ENCODE results near the gene NXN.
"Not testable (repeated sequence)": the region's sequence is repeated elsewhere in the genome, so short reads cannot be mapped to it uniquely, and the experiment has no call there.

Gene NXN

DNA sequence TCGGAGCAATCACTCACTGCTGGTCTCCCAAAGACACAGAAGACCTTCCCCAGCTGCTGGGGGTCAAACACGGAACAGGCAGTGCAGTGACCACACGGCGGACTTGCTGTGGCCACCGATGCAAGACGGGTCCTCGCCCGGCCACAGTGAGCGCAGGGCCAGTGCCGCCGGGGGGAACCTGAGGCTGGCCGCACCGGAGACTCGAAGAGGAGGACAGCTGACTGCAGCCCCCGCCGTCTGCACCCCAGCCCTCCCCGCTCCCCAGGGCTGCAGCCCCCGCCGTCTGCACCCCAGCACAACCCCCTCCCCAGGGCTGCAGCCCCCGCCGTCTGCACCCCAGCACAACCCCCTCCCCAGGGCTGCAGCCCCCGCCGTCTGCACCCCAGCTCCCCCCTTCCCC is 173.7 kb downstream of the NXN start:
- not testable (repeated sequence) for H3K9me3 ChIP-seq (ENCODE audit: control insufficient read depth in 2 of 2, low read length in 2 of 2); H3K27me3 ChIP-seq (ENCODE audit: control insufficient read depth in 2 of 2, insufficient read depth in 2 of 2, low read length in 2 of 2); H3K4me1 ChIP-seq (ENCODE audit: control insufficient read depth in 2 of 2, insufficient read depth in 2 of 2, low read length in 2 of 2); H3K36me3 ChIP-seq (ENCODE audit: control insufficient read depth in 2 of 2, insufficient read depth in 2 of 2, low read length in 2 of 2); H3K27ac ChIP-seq (ENCODE audit: low read depth in 2 of 2, low read length in 2 of 2); H3K4me3 ChIP-seq (ENCODE audit: low read length in 2 of 2); H3K9ac ChIP-seq (ENCODE audit: low read depth in 1 of 2, low read length in 2 of 2)

- H3K36me3 ChIP-seq (ENCODE audit: control insufficient read depth in 2 of 2, insufficient read depth in 2 of 2, low read length in 2 of 2), result no peaks in the 10 kb centered on the region
- H3K9me3 ChIP-seq (ENCODE audit: control insufficient read depth in 2 of 2, low read length in 2 of 2), result no peaks in the 10 kb centered on the region
- no peak overlapping the region for H3K9ac ChIP-seq (ENCODE audit: low read depth in 1 of 2, low read length in 2 of 2)
- H3K4me1 ChIP-seq (ENCODE audit: control insufficient read depth in 2 of 2, insufficient read depth in 2 of 2, low read length in 2 of 2), result no peaks in the 10 kb centered on the region
- no peak overlapping the region for H3K27ac ChIP-seq (ENCODE audit: low read depth in 2 of 2, low read length in 2 of 2)
- no peak overlapping the region for H3K4me3 ChIP-seq (ENCODE audit: low read length in 2 of 2)
- no peaks in the 10 kb centered on the region for H3K27me3 ChIP-seq (ENCODE audit: control insufficient read depth in 2 of 2, insufficient read depth in 2 of 2, low read length in 2 of 2)
These were observed 174.8 kb downstream of the NXN start for GRCh38 chr17:804541-805435.

GRCh38 chr17:802901-803881 is 176.4 kb downstream of the NXN start:
- Histone ChIP-seq H3K27me3 (ENCODE audit: control insufficient read depth in 2 of 2, insufficient read depth in 2 of 2, low read length in 2 of 2) (no peaks in the 10 kb centered on the region), H3K36me3 (ENCODE audit: control insufficient read depth in 2 of 2, insufficient read depth in 2 of 2, low read length in 2 of 2) (no peaks in the 10 kb centered on the region), H3K9me3 (ENCODE audit: control insufficient read depth in 2 of 2, low read length in 2 of 2) (no peaks in the 10 kb centered on the region), H3K4me3 (ENCODE audit: low read length in 2 of 2) (no peak overlapping the region), H3K27ac (ENCODE audit: low read depth in 2 of 2, low read length in 2 of 2) (no peak overlapping the region), H3K9ac (ENCODE audit: low read depth in 1 of 2, low read length in 2 of 2) (no peak overlapping the region), H3K4me1 (ENCODE audit: control insufficient read depth in 2 of 2, insufficient read depth in 2 of 2, low read length in 2 of 2) (no peaks in the 10 kb centered on the region)

DNA sequence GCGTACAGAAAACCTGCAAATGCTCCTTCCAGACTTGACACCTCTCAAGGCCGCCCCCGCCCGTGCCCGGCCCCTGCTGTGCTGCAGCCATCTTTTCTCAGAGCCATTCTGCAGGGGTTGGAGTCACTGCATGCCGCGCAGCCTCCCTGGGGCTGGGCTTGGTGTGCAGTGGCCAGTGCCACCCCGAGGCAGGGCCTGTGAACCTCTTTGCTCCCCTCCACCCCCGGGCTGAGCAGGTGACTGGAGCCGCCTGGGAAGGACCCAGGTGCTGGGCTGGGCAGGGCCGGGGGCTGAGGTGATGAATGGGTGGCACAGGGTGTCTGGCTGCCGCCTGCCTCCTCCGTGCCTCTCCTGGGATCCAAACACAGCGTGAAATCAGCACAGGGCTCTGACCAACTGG is 177.1 kb downstream of the NXN start:
- Histone ChIP-seq H3K9ac (ENCODE audit: low read depth in 1 of 2, low read length in 2 of 2) (no peak overlapping the region), H3K4me1 (ENCODE audit: control insufficient read depth in 2 of 2, insufficient read depth in 2 of 2, low read length in 2 of 2) (no peaks in the 10 kb centered on the region), H3K4me3 (ENCODE audit: low read length in 2 of 2) (no peak overlapping the region), H3K9me3 (ENCODE audit: control insufficient read depth in 2 of 2, low read length in 2 of 2) (no peaks in the 10 kb centered on the region), H3K27me3 (ENCODE audit: control insufficient read depth in 2 of 2, insufficient read depth in 2 of 2, low read length in 2 of 2) (no peaks in the 10 kb centered on the region), H3K27ac (ENCODE audit: low read depth in 2 of 2, low read length in 2 of 2) (no peak overlapping the region), H3K36me3 (ENCODE audit: control insufficient read depth in 2 of 2, insufficient read depth in 2 of 2, low read length in 2 of 2) (no peaks in the 10 kb centered on the region)

GRCh38 chr17:801660-802059 is 177.9 kb downstream of the NXN start:
- Histone ChIP-seq H3K36me3 (ENCODE audit: control insufficient read depth in 2 of 2, insufficient read depth in 2 of 2, low read length in 2 of 2) (no peaks in the 10 kb centered on the region), H3K27me3 (ENCODE audit: control insufficient read depth in 2 of 2, insufficient read depth in 2 of 2, low read length in 2 of 2) (no peaks in the 10 kb centered on the region), H3K4me1 (ENCODE audit: control insufficient read depth in 2 of 2, insufficient read depth in 2 of 2, low read length in 2 of 2) (no peaks in the 10 kb centered on the region), H3K27ac (ENCODE audit: low read depth in 2 of 2, low read length in 2 of 2) (no peak overlapping the region), H3K4me3 (ENCODE audit: low read length in 2 of 2) (no peak overlapping the region), H3K9ac (ENCODE audit: low read depth in 1 of 2, low read length in 2 of 2) (no peak overlapping the region), H3K9me3 (ENCODE audit: control insufficient read depth in 2 of 2, low read length in 2 of 2) (no peaks in the 10 kb centered on the region)

GRCh38 chr17:800446-801242 is 178.9 kb downstream of the NXN start:
- Histone ChIP-seq H3K4me1 (ENCODE audit: control insufficient read depth in 2 of 2, insufficient read depth in 2 of 2, low read length in 2 of 2) (no peaks in the 10 kb centered on the region), H3K36me3 (ENCODE audit: control insufficient read depth in 2 of 2, insufficient read depth in 2 of 2, low read length in 2 of 2) (no peaks in the 10 kb centered on the region), H3K9me3 (ENCODE audit: control insufficient read depth in 2 of 2, low read length in 2 of 2) (no peaks in the 10 kb centered on the region), H3K4me3 (ENCODE audit: low read length in 2 of 2) (no peak overlapping the region), H3K27me3 (ENCODE audit: control insufficient read depth in 2 of 2, insufficient read depth in 2 of 2, low read length in 2 of 2) (no peaks in the 10 kb centered on the region), H3K27ac (ENCODE audit: low read depth in 2 of 2, low read length in 2 of 2) (no peak overlapping the region), H3K9ac (ENCODE audit: low read depth in 1 of 2, low read length in 2 of 2) (no peak overlapping the region)

GRCh38 chr17:799261-799660 is 180.3 kb downstream of the NXN start:
- Histone ChIP-seq H3K27me3 (ENCODE audit: control insufficient read depth in 2 of 2, insufficient read depth in 2 of 2, low read length in 2 of 2) (no peaks in the 10 kb centered on the region), H3K27ac (ENCODE audit: low read depth in 2 of 2, low read length in 2 of 2) (no peak overlapping the region), H3K9me3 (ENCODE audit: control insufficient read depth in 2 of 2, low read length in 2 of 2) (no peaks in the 10 kb centered on the region), H3K4me1 (ENCODE audit: control insufficient read depth in 2 of 2, insufficient read depth in 2 of 2, low read length in 2 of 2) (peaks cover 0 to 4% of the 10 kb centered on the region in 2 donors), H3K4me3 (ENCODE audit: low read length in 2 of 2) (no peak overlapping the region), H3K9ac (ENCODE audit: low read depth in 1 of 2, low read length in 2 of 2) (no peak overlapping the region), H3K36me3 (ENCODE audit: control insufficient read depth in 2 of 2, insufficient read depth in 2 of 2, low read length in 2 of 2) (no peaks in the 10 kb centered on the region)

GRCh38 chr17:798246-798645 is 181.3 kb downstream of the NXN start:
- H3K9ac ChIP-seq (ENCODE audit: low read depth in 1 of 2, low read length in 2 of 2), result no peak overlapping the region
- no peaks in the 10 kb centered on the region for H3K27me3 ChIP-seq (ENCODE audit: control insufficient read depth in 2 of 2, insufficient read depth in 2 of 2, low read length in 2 of 2)
- no peaks in the 10 kb centered on the region for H3K9me3 ChIP-seq (ENCODE audit: control insufficient read depth in 2 of 2, low read length in 2 of 2)
- H3K27ac ChIP-seq (ENCODE audit: low read depth in 2 of 2, low read length in 2 of 2), result no peak overlapping the region
- H3K4me3 ChIP-seq (ENCODE audit: low read length in 2 of 2), result no peak overlapping the region
- H3K36me3 ChIP-seq (ENCODE audit: control insufficient read depth in 2 of 2, insufficient read depth in 2 of 2, low read length in 2 of 2), result no peaks in the 10 kb centered on the region
- peaks cover 0 to 4% of the 10 kb centered on the region in 2 donors for H3K4me1 ChIP-seq (ENCODE audit: control insufficient read depth in 2 of 2, insufficient read depth in 2 of 2, low read length in 2 of 2)

DNA sequence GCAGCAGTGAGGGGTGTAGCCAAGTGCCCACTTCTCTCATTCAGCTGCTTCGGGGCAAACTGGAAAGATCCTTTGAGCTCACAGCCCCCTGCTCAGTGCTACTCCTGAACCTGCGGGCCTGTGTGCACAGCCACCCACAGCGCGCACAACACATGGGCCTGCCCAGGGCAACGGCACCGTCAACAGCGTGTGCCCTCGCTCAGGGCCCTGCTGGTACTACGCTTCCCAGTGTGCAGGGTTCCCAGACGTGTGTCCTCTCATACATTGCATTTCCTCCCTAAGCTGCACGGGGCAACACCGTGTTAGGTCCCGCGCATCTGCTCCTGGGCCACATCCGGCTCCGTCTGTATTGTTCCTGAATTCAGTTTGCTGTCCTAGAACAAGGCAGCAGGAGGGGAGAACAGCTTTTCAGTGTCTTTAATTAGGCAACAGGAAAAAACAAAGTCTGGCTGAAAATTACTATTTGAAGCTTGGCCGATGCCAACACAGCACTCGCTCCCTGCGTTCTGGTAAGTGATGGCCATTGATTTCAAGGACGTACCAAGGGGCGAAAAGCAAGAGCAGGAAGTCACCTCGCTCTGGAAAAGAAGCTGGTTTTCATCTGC is 182.2 kb downstream of the NXN start:
- Histone ChIP-seq H3K36me3 (ENCODE audit: control insufficient read depth in 2 of 2, insufficient read depth in 2 of 2, low read length in 2 of 2) (peaks cover 5% of the 10 kb centered on the region in 2 donors), H3K4me1 (ENCODE audit: control insufficient read depth in 2 of 2, insufficient read depth in 2 of 2, low read length in 2 of 2) (peaks cover 0 to 4% of the 10 kb centered on the region in 2 donors), H3K27ac (ENCODE audit: low read depth in 2 of 2, low read length in 2 of 2) (no peak overlapping the region), H3K9me3 (ENCODE audit: control insufficient read depth in 2 of 2, low read length in 2 of 2) (no peaks in the 10 kb centered on the region), H3K4me3 (ENCODE audit: low read length in 2 of 2) (no peak overlapping the region), H3K27me3 (ENCODE audit: control insufficient read depth in 2 of 2, insufficient read depth in 2 of 2, low read length in 2 of 2) (no peaks in the 10 kb centered on the region), H3K9ac (ENCODE audit: low read depth in 1 of 2, low read length in 2 of 2) (no peak overlapping the region)

Data from mucosa of rectum (tissue), 2 donors.